GM03348 (cell line): ENCODE results near the gene TRAF3IP1.
"Not testable (repeated sequence)": the region's sequence is repeated elsewhere in the genome, so short reads cannot be mapped to it uniquely, and the experiment has no call there.

Source experiments
- DNase-seq: peaks from one replicate; pipeline ENCODE4 v3.0.0; 2012; ENCODE audit warnings: low spot score

Gene TRAF3IP1

DNA sequence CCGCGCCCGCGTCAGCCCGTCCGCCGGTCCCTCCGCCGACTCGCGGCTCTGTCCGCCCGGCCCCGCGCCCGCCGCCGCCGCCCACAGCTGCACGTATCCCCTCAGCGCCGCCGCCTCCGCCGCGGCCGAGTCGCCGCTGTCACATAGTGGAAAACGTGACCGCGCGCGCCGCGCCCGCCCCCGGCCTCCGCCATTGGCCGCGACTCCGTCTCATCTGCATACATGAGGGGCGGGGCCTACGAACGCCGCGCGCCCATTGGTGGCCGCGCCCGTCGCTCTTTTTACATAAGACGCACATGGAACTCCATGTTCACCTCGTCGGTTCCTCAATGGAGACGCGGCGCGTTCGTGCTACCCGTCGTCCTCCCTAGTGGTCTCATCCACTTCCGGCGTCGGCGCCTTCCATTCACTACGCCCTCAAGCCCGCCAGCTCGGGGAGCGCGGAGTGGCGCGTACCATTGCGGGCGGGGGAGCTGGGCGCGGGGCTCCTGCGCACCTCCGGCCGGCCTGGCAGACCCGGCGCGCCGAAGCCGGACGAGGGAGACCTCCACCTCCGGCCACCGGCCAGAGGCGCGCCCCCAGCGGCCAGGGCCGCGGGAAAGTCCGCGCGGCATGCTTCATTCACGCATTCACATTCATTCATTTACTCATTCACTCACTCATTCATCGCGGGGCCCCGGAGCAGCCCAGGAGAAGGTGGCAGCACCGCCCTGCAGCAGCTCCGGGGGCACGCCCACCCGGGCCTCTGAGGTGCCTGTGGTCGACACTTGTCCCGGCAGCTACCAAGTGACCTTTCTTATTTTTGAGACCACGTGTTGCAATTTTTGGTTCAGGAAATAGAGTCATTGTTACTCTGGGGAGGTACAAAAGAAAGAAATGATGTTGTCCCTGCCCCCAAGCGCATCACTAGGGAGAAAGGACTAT is 31.4 kb upstream of the TRAF3IP1 start:
- DNase-seq: peak; percentile 98

- no peak for DNase-seq
These were observed 30.7 kb upstream of the TRAF3IP1 start for GRCh38 chr2:238289574-238289973.

- no peak for DNase-seq
These were observed 30.2 kb upstream of the TRAF3IP1 start for GRCh38 chr2:238290091-238290509.

DNA sequence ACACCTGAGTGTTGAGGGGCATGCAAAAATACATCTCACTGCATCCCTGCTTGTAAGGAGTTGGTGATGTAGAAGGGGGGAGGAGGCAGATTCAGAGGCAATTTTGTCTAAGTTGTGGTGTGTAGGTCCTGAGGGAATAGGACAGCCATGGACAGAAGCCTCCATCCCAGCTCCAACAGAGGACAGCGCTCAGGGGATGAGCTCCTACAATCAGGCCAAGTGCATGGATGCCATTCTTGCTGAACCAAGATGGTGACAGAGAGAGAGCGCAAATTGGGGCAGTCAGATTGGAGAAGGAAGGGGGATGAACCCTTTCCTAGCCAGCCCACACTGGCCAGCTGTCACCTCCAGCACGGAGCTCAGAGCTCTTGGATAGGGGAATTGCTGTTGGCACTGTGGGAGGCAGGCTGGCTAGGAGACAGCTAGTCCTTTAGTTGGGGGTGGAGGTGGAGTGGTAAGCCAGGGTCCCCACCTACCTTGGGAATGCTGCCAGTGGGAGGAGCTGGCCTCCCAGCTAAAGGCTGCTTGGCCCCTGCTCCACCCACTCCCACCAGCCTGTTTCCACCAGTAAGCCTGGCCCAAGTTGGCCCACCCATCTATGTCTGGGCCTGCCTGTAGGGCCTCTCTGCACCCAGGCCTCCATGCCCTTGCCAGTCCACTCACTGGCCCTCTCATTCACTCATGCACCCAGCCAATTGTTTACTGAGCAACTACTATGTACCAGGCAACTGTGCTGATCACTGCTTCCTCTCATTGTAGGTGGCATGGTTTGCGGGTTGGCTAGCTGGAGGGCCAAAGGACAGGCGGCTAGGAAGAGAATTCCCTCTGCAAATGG is 29.4 kb upstream of the TRAF3IP1 start:
- no peak for DNase-seq

DNA sequence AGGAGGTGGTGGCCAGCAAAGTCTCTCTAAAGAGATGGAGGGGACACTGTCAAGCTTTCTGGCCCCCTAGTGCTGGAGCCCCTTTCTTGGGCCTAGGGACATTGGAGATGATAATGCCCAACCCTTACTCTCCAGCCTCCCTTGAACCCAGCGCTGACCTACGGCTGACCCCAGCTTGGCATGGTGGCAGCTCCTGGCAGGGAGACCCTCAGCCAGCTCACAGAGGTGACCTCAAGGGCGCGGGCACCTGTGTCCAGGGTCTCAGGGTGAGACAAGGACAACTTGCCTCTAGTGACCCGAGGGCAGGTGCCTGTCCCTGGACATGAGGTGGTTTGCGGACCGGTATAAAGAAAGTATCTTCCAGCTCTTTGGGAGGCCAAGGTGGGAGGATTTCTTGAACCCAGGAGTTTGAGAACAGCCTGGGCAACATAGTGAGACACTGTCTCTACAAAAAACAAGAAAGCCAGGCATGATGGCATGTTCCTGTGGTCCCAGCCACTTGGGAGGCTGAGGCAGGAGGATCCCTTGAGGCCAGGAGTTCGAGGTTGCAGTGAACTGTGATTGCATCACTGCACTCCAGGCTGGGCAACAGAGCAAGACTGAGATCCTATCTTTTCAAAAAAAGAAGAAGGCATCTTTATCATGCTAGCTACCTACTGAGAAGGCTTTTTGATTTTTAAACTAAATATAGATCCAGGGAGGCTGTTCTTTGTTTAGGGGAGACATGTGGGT is 28.6 kb upstream of the TRAF3IP1 start:
- no peak for DNase-seq

DNA sequence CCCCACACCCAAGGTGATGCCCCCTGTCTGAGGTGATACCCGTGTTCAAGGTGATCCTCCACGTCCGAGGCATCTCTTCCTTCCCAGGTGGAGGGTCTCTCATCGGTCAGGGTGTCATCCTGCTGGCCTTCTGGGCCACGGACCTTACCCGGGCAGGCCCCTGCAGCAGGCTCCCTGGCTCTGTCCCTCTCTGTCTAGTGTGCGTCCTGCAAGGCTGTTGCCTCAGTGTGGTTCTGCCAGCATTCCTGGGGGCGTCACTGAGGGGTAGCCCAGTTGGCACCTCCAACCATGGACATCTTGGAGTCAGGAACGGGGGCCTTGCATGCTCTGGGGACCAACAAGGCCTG is 26.3 kb upstream of the TRAF3IP1 start:
- no peak for DNase-seq

DNA sequence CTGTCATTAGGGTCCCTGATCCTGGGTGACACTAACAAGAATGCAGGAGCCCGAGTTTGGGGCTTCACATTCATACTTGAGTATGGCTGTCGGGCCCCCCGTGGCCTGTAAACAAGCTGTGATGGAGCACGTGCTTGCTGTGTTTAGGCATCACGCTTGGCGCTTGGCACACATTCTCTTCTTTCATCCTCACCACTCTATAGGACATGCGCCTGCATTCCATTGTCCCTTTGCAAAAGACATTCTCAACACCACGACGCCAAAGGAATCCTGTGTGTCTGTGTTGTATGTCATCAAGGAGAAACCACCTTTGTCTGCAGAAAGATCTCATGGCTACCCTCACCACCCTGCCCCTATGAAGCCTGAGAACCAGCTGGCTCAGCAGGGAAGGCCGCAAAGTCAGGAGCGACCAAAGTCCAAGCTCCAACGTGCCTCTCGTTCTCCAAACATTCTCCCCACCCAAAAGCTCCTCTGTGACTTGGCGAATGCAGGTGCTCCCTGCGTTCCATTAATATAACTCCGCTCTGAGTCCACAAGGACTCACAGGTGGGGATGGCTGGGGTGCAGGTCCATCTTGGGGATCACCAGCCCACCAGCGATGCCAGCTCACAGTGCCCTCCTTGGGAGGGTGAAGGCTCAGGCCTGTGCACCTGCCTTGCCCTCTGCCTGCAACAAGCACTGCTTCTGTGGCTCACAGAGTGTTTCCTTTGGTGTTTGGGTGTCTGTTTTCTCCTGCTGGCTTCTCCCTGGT is 25.8 kb upstream of the TRAF3IP1 start:
- no peak for DNase-seq

DNA sequence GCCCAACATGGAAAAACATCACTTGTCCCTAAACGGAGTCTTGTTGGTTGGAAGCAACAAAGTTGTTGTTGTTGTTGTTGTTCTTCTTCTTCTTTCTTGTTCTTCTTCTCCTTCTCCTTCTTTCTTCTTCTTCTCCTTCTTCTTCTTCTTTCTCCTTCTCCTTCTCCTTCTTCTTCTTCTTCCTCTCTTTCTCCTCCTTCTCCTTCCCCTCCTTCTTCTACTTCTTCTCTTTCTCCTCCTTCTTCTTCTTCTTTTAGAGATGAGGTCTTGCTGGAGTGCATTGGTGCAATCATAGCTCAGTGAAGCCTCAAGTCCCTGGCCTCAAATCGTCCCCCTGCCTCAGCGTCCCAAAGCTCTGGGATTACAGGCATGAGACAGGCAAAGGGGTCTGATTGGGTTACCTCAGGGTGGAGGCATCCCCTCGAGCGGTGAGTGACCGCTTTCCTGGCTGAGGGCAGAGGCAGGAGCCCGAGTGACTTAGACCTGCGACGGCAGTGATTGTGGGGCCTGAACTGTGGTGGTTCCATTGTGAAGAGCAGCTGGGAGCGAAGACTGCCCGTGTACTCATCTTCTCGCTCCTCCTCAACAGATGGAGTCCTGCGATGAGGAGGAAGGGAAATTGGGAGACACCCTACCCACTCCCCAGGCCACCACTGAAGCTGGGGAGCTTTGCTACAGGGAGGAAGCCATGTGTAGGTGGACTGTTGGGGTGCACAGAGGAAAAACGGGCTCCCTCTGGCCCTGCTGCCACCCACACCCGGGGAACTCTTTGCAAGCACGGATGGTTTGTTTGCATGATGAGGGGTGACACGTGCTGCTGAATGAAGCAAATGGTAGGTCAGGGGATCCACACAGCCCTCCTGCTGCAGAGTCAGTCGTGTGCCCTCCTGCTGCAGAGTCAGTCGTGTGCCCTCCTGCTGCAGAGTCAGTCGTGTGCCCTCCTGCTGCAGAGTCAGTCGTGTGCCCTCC is 24.9 kb upstream of the TRAF3IP1 start:
- DNase-seq: no peak

DNA sequence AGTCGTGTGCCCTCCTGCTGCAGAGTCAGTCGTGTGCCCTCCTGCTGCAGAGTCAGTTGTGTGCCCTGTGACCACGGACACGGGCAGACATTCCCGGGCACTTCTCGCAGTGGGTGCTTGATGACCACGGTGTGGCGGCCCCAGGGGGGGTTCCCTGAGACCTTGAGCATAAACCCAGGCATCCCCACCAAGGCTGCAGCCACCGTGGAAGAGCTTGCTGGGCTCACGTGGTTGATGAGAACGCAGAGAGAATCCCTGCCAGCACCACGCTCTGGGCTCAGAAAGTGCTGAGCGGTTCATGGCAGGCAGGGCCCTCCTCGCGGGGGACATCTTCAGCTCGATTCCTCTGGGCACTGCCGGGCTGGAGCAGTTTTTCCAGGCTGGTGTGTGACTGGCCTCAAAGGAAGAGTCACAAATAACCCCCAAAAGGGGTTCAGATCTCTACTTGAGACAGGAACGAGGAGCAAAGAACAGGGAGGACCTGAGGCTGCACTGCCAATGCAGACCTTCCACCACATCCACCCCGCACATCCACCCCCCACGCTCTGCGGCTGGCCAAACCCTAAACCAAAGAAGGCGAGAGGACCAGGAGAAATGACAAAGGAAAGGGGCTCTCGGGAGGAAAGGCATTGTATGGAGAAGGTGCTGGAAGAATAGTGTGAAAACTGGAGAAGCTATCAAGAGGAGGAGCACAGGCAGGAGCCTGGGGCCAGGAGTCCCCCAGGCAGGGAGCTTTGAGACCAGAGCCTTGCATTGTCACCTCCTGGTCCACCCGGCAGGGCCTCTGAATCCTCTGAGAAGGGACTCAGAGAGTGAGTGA is 23.5 kb upstream of the TRAF3IP1 start:
- no peak for DNase-seq

DNA sequence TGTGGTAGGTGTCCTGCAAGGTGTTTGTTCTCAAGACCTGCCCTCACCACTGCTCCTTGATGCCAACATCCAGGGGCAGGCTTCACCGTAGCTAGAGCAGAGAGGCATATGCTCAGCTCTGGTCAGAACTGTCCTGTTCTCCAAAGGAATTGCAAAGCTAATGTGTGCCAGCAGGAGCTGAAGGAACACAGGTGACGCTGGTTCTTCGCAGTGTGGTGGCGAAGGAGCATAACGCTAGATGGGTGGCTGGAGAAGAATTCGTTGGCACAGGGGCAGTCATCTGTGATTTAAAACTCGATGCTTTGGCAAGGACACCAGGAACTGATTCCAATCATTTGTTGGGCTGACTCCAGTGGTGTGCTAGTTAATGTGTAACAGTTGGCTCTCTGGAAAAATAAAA is 20.5 kb upstream of the TRAF3IP1 start:
- DNase-seq: peak; percentile 36

GRCh38 chr2:238302087-238302486 is 18.2 kb upstream of the TRAF3IP1 start:
- DNase-seq: peak; percentile 27

- DNase-seq: no peak
These were observed 17.6 kb upstream of the TRAF3IP1 start for GRCh38 chr2:238302751-238303150.

DNA sequence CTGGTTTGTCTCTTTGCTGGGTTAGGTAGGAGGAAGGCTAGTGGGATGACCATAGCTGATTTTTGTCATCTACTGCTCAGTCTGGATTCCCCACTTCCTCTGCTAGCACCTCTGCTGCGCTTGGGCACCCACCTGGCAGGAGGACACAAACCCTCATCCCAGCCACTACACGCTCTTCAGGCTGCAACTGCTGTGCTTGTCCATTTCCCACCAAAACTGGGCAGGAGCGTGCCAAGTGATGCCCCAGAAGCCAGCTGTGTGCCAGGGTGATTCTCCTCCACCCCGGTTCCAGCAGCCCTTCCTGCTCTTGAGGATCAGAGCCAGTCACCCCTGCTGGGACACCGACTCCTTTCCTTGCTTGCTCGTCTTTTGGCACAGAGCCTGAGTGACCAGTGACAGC is 16.2 kb upstream of the TRAF3IP1 start:
- no peak for DNase-seq

GRCh38 chr2:238305092-238305862 is 15.0 kb upstream of the TRAF3IP1 start:
- DNase-seq: no peak

DNA sequence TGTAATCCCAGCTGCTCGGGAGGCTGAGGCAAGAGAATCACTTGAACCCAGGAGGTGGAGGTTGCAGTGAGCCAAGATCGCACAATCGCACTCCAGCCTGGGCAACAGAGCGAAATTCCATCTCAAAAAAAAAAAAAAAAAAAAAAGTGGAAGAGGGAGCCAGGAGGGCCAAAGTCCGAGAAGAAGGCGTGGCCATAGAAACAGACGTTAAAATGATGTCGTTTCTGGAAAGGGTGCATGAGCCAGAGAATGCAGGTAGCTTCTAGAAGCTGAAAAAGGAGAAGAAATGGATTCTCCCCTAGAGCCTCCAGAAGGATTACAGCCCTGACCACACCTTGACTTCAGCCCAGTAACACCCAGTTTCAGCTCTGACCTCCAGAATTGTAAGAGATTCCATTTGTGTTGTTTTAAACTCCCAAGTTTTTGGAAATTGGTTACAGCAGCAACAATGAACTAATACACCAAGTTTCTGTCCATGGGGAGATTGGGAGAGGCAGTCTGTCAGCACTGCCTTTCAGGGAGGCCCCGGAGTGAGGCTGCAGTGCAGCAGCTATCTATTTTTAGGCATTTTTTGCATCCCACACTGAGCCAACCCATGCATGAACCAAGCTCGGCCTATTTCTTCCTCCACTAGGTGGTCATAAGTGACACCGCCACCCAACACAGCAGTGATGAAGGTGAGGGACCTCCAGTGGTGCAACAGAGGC is 14.2 kb upstream of the TRAF3IP1 start:
- no peak for DNase-seq

- no peak for DNase-seq
These were observed 13.7 kb upstream of the TRAF3IP1 start for GRCh38 chr2:238306672-238306998.

DNA sequence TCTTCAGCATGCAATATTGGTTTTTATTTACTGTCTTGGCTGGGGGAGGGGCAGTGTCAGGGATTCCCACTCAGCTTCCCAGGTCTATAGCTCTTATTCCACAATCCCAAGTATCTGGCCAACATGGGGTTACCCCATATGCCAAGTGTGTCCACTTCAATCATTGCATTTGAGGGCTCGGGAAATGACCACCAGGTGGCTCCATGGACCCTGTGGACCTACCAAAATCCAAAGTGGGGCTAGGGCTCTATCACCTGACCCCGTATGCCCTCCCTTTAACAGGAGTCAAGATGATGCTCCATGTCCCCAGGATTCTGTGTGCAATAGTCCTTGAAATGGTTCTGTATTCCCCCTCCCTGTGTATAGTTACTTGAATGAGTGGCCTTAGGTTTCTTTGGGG is 12.1 kb upstream of the TRAF3IP1 start:
- no peak for DNase-seq

DNA sequence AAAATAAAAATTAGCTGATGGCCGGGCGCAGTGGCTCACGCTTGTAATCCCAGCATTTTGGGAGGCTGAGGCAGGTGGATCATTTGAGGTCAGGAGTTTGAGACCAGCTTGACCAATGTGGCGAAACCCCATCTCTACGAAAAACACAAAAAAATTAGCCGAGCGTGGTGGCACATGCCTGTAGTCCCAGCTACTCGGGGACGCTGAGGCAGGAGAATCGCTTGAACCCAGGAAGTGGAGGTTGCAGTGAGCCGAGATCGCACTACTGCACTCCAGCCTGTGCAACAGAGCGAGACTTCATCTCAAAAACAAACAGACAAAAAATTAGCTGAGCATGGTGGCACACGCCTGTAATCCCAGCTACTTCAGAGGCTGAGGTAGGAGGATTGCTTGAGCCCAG is 9.6 kb upstream of the TRAF3IP1 start:
- DNase-seq: not testable (repeated sequence)
